Fibroblast of lung (primary cell): Measurements from ENCODE around the gene MCRIP2.

Experiments used
- EZH2 ChIP-seq: IDR thresholded peaks from 2 replicates; pipeline ENCODE4 v1.5.1; 2012; ENCODE audit warnings: low read length, control low read depth, mild to moderate bottlenecking; ENCODE audit errors: missing control alignments
- TF ChIP-seq, protein P1 (sequence below), 2 donors: IDR thresholded peaks in 1 of 2; conservative IDR thresholded peaks in 1 of 2; 1 replicate in 1 of 2; 2 replicates in 1 of 2; pipeline ENCODE4 v1.5.1; 2011 to 2012; ENCODE audit warnings: low read length in 2 of 2, control low read depth in 1 of 2, inconsistent platforms in 1 of 2, low read depth in 1 of 2, mild to moderate bottlenecking in 1 of 2

DNA sequence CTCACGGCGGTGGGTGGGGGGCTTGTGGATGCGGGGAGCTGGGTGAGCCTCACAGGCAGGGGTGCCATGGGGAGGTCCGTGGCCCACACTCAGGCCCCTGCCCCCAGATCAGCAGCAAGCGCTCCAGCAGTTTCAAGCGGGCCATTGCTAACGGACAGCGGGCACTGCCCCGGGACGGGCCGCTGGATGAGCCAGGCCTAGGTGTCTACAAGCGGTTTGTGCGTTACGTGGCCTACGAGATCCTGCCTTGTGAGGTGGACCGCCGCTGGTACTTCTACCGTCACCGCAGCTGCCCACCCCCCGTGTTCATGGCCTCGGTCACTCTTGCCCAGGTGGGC lies 34.9 kb downstream of the MCRIP2 start:
- TF ChIP-seq, protein P1, sequence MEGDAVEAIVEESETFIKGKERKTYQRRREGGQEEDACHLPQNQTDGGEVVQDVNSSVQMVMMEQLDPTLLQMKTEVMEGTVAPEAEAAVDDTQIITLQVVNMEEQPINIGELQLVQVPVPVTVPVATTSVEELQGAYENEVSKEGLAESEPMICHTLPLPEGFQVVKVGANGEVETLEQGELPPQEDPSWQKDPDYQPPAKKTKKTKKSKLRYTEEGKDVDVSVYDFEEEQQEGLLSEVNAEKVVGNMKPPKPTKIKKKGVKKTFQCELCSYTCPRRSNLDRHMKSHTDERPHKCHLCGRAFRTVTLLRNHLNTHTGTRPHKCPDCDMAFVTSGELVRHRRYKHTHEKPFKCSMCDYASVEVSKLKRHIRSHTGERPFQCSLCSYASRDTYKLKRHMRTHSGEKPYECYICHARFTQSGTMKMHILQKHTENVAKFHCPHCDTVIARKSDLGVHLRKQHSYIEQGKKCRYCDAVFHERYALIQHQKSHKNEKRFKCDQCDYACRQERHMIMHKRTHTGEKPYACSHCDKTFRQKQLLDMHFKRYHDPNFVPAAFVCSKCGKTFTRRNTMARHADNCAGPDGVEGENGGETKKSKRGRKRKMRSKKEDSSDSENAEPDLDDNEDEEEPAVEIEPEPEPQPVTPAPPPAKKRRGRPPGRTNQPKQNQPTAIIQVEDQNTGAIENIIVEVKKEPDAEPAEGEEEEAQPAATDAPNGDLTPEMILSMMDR (conservative IDR thresholded peaks at IDR 0.05 in 1 of 2, IDR thresholded peaks at IDR 0.05 in 1 of 2; ENCODE audit: low read depth in 1 of 2, low read length in 2 of 2) = no peak
- TF ChIP-seq EZH2 = no peak
